Muscle of leg (tissue), 11 donors: ENCODE data around the gene LRP2. TPM values are rescaled to one million over a fixed set of nuclear protein-coding genes. Genes with fewer than 3 reads are reported as not detected.

ENCODE experiments used
- DNase-seq: peaks from one replicate; pipeline ENCODE4 v3.0.0; 2013
- H3K27ac ChIP-seq: one replicate; pipeline ENCODE4 v1.5.1; 2013; ENCODE audit warnings: mild to moderate bottlenecking, low read length, control low read depth
- H3K27me3 ChIP-seq: one replicate; pipeline ENCODE4 v1.6.1; 2013; ENCODE audit warnings: low read length; ENCODE audit not compliant: control insufficient read depth, insufficient read depth
- H3K36me3 ChIP-seq: one replicate; pipeline ENCODE4 v1.6.1; 2013; ENCODE audit warnings: low read length; ENCODE audit not compliant: control insufficient read depth, insufficient read depth
- H3K4me1 ChIP-seq: one replicate; pipeline ENCODE4 v1.6.1; 2013; ENCODE audit warnings: low read length; ENCODE audit not compliant: control insufficient read depth, insufficient read depth
- H3K4me3 ChIP-seq: one replicate; pipeline ENCODE4 v1.5.1; 2013; ENCODE audit warnings: low read length, control low read depth
- H3K9me3 ChIP-seq: replicated peaks from 2 replicates; pipeline ENCODE4 v1.6.1; 2013; ENCODE audit warnings: low read depth, low read length; ENCODE audit not compliant: control insufficient read depth
- WGBS: methylation state at CpG from one replicate; pipeline ENCODE4 v1.1.5; 2013; ENCODE audit warnings: missing lambda C conversion rate; ENCODE audit not compliant: insufficient coverage; 5-methylcytosine and 5-hydroxymethylcytosine counted together
- polyA plus RNA-seq, 8 donors: library from polyadenylated mRNA; unstranded; fragments of 120-200 nt; gene quantifications; one replicate each; pipeline versions ENCODE4 v1.2.1 to v1.2.3, GENCODE V29; 2013; ENCODE audit warnings: inconsistent platforms in 1 of 8, low replicate concordance in 1 of 8; ENCODE audit not compliant: insufficient read length in 8 of 8, insufficient read depth in 1 of 8
- total RNA-seq: library from RNA; stranded (reverse); fragments of 120-200 nt; gene quantifications from one replicate; pipeline ENCODE4 v1.2.4, GENCODE V29; 2013

The LRP2 gene
- total and polyA plus RNA-seq, 9 donors, result 0.05 to 0.40 (median 0.09) TPM; not detected in 1

DNA sequence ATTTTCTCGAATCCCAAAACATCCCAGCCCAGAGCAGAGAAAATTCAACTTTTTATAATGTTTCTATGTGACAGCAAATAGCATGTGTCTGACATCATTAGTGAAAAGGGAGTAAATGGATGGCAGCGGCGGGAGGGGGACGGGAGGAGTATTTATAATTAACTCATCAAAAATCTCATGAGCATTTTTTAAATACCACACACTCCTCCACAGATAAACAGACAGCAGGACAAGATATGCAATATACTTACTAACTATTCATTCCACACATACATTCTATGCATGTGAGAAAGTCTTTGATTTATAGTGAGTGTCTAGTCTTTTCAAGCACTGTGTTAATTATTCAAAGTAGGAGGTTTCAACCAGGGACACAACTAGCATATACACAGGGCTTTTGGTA is 107.6 kb downstream of the LRP2 start:
- WGBS, result no CpG with 5 or more reads among the region's 4 CpGs
- H3K36me3 ChIP-seq, result no peaks in the 10 kb centered on the region

GRCh38 chr2:169247211-169247610 is 115.1 kb downstream of the LRP2 start:
- H3K36me3 ChIP-seq, result no peaks in the 10 kb centered on the region
- no peaks in the 10 kb centered on the region for H3K4me1 ChIP-seq
- H3K27ac ChIP-seq, result no peak overlapping the region
- DNase-seq, result no peak
- H3K9me3 ChIP-seq, result no peaks in the 10 kb centered on the region
- no peak overlapping the region for H3K4me3 ChIP-seq
- H3K27me3 ChIP-seq, result no peaks in the 10 kb centered on the region
- no CpG with 5 or more reads among the region's 4 CpGs for WGBS

More for the DNA sequence above, 107.6 kb downstream of the LRP2 start:
- no peaks in the 10 kb centered on the region for H3K4me1 ChIP-seq
- DNase-seq, result no peak
- no peak overlapping the region for H3K27ac ChIP-seq
- H3K9me3 ChIP-seq, result no peaks in the 10 kb centered on the region
- H3K4me3 ChIP-seq, result no peak overlapping the region
- no peaks in the 10 kb centered on the region for H3K27me3 ChIP-seq

DNA sequence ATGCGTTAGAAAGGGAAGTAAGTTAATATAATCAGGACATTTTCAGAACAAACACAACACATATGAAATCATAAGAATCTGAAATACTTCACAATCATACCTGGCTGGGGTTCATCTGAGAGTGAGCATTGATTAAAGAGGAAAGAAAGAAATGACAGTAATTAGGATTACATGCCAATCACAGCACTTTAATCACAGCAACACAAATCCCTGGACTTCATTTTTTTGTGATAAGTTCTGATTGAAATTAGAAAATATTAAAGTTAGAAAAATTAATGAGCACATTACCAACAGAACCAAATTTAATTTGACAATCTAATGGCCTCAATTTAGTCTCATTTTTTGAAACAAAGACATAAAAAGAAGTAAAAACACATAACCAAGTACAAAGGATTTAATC is 121.9 kb downstream of the LRP2 start:
- no CpG with 5 or more reads among the region's 1 CpG for WGBS
- no peak overlapping the region for H3K4me3 ChIP-seq
- H3K27me3 ChIP-seq, result no peaks in the 10 kb centered on the region
- H3K36me3 ChIP-seq, result no peaks in the 10 kb centered on the region
- no peak for DNase-seq
- H3K4me1 ChIP-seq, result no peaks in the 10 kb centered on the region
- no peaks in the 10 kb centered on the region for H3K9me3 ChIP-seq
- no peak overlapping the region for H3K27ac ChIP-seq

DNA sequence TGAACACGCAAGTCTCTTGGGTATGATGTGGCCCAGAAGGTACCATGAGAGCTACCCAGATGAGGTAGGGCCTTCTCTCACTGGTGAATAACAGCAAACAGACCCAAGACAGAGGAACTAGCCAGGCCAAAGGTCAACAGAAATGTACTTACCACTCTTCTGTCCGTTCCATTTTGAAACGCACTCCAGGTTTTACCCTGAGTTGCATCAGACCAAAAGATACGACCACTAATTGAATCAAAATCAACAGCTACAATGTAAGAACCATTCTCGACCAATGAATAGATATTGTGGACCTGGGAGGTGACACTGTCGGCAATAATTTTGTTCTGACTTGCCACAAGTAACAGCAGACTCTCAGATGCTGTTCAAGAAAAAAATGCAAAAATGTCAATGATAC is 124.4 kb downstream of the LRP2 start:
- no peak for DNase-seq
- no peaks in the 10 kb centered on the region for H3K36me3 ChIP-seq
- H3K4me1 ChIP-seq, result no peaks in the 10 kb centered on the region
- H3K27me3 ChIP-seq, result no peaks in the 10 kb centered on the region
- 87% methylated on average over 3 of the region's 6 CpGs for WGBS
- no peak overlapping the region for H3K4me3 ChIP-seq
- no peak overlapping the region for H3K27ac ChIP-seq
- H3K9me3 ChIP-seq, result no peaks in the 10 kb centered on the region

GRCh38 chr2:169237286-169237685 is 125.0 kb downstream of the LRP2 start:
- Histone ChIP-seq H3K4me1 (no peaks in the 10 kb centered on the region), H3K27me3 (no peaks in the 10 kb centered on the region), H3K9me3 (no peaks in the 10 kb centered on the region), H3K36me3 (no peaks in the 10 kb centered on the region), H3K4me3 (no peak overlapping the region), H3K27ac (no peak overlapping the region)
- no peak for DNase-seq
- WGBS, result no CpG with 5 or more reads among the region's 2 CpGs

DNA sequence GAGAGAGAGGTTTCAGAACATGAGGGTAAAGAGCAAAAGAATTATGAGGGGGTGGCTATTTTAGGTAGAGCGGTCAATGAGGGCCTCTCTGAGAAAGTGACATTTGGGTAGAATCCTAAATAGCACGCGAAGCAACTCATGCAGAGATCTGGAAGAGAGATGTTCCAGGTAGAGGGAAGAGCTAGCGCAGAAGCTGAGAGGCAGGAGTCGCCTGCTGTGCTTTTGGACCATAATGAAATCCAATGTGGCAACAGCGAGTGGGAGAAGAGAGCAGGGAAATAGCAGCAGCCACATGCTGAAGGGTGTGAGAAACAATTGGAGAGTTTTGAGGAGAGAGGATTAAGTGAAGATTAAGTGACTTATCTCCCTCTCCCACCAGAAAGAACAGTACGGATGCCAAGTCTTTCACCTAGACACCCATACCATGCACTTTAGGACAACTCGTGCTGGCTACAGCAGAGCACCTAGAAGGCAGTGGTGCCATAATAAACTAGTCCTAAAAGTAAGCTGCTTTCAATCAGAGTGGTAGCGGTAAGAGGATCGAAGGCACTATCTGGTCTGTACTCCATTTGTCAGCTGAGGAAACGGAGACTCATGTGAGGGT is 129.7 kb downstream of the LRP2 start:
- H3K27ac ChIP-seq, result no peak overlapping the region
- no peaks in the 10 kb centered on the region for H3K9me3 ChIP-seq
- no peak overlapping the region for H3K4me3 ChIP-seq
- no peaks in the 10 kb centered on the region for H3K27me3 ChIP-seq
- no peaks in the 10 kb centered on the region for H3K4me1 ChIP-seq
- DNase-seq, result no peak
- 80% methylated on average over 10 of the region's 11 CpGs for WGBS
- no peaks in the 10 kb centered on the region for H3K36me3 ChIP-seq

DNA sequence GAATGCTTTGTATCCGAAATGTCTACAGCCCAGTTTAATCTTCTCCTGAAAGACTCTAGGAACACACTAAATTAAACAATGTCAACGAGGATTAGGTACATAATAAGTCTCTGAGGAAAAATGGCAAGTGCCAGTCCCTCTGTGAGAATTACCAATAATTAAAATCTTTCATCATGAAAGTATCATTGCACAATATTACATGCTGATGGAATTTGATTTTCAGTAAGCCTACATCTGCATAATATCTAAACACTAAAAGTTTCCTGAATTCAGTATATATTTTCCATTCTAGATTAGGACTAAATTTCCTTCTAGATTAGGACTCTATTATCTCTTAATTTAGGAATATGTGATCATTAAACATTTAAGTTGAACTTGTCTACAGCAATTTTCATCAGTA is 132.1 kb downstream of the LRP2 start:
- Histone ChIP-seq H3K36me3 (no peaks in the 10 kb centered on the region), H3K27me3 (no peaks in the 10 kb centered on the region), H3K27ac (no peak overlapping the region), H3K4me1 (no peaks in the 10 kb centered on the region), H3K9me3 (no peaks in the 10 kb centered on the region), H3K4me3 (no peak overlapping the region)
- no CpG with 5 or more reads among the region's 2 CpGs for WGBS
- no peak for DNase-seq

DNA sequence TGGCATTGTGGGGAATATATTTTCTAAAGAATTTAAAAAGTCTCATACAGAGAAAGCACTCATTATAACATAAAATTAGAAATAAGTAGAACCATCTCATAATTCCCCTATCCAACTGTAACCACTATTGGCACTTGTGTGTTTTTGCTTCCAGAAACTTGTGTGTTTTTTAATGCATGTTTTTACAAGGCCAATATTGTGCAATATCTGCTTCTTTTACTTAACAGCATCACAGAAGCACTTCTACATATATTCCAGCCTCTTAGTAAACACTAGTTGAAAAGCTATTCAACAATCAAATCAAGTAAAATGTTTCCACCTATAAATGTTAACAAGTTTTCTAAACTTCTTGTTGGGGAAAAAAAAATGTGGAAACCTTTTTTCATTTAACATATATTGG is 132.7 kb downstream of the LRP2 start:
- Histone ChIP-seq H3K4me1 (no peaks in the 10 kb centered on the region), H3K36me3 (no peaks in the 10 kb centered on the region), H3K4me3 (no peak overlapping the region), H3K27me3 (no peaks in the 10 kb centered on the region), H3K9me3 (no peaks in the 10 kb centered on the region), H3K27ac (no peak overlapping the region)
- DNase-seq, result no peak

- no CpG with 5 or more reads among the region's 2 CpGs for WGBS
- no peak overlapping the region for H3K4me3 ChIP-seq
- no peaks in the 10 kb centered on the region for H3K9me3 ChIP-seq
- H3K27me3 ChIP-seq, result no peaks in the 10 kb centered on the region
- no peak overlapping the region for H3K27ac ChIP-seq
- no peak for DNase-seq
- H3K36me3 ChIP-seq, result no peaks in the 10 kb centered on the region
- H3K4me1 ChIP-seq, result no peaks in the 10 kb centered on the region
These were observed 136.4 kb downstream of the LRP2 start for GRCh38 chr2:169225906-169226305.

GRCh38 chr2:169225233-169225750 is 137.0 kb downstream of the LRP2 start:
- Histone ChIP-seq H3K36me3 (no peaks in the 10 kb centered on the region), H3K4me1 (no peaks in the 10 kb centered on the region), H3K9me3 (no peaks in the 10 kb centered on the region), H3K27ac (no peak overlapping the region), H3K4me3 (no peak overlapping the region), H3K27me3 (no peaks in the 10 kb centered on the region)
- no CpG with 5 or more reads among the region's 2 CpGs for WGBS
- DNase-seq, result no peak

GRCh38 chr2:169222665-169223064 is 139.7 kb downstream of the LRP2 start:
- no peak for DNase-seq
- Histone ChIP-seq H3K27me3 (no peaks in the 10 kb centered on the region), H3K4me1 (no peaks in the 10 kb centered on the region), H3K9me3 (no peaks in the 10 kb centered on the region), H3K36me3 (no peaks in the 10 kb centered on the region), H3K4me3 (no peak overlapping the region), H3K27ac (no peak overlapping the region)
- WGBS, result 39% methylated on average over 2 of the region's 3 CpGs
